PFSK-1 (cell line): ENCODE results near the gene RALBP1.

Experiments used
- FOXP2 ChIP-seq: optimal IDR thresholded peaks from 2 replicates; pipeline ENCODE3; 2011; ENCODE audit warnings: borderline replicate concordance, control low read depth, inconsistent platforms; ENCODE audit not compliant: insufficient read depth; ENCODE audit errors: extremely low read length, extremely low read depth
- POLR2AphosphoS5 ChIP-seq: IDR thresholded peaks from 2 replicates; pipeline ENCODE4 v1.6.1; 2012; ENCODE audit warnings: low read depth, mild to moderate bottlenecking, control low read depth, low read length, moderate library complexity
- REST ChIP-seq, 2 experiments: IDR thresholded peaks; 2 replicates each; pipeline versions ENCODE4 v1.6.1 to v1.8.0; 2011 to 2012; ENCODE audit warnings: low read depth in 2 of 2, low read length in 2 of 2, control low read depth in 1 of 2, inconsistent platforms in 1 of 2, mild to moderate bottlenecking in 1 of 2, moderate library complexity in 1 of 2; ENCODE audit not compliant: insufficient read depth in 1 of 2
- SIN3A ChIP-seq: IDR thresholded peaks from 2 replicates; pipeline ENCODE4 v1.6.1; 2012; ENCODE audit warnings: mild to moderate bottlenecking, low read length, moderate library complexity, borderline replicate concordance; ENCODE audit not compliant: insufficient read depth
- TAF1 ChIP-seq: IDR thresholded peaks from 2 replicates; pipeline ENCODE4 v1.6.1; 2012; ENCODE audit warnings: low read length, control low read depth, borderline replicate concordance; ENCODE audit not compliant: insufficient read depth

GRCh38 chr18:9559253-9559652, 83.9 kb downstream of the RALBP1 start:
- TF ChIP-seq POLR2AphosphoS5 (no peak), SIN3A (no peak), REST (IDR thresholded peaks at IDR 0.05; ENCODE audit: insufficient read depth in 1 of 2, low read depth in 2 of 2, low read length in 2 of 2) (no peak), TAF1 (no peak), FOXP2 (no peak)
